Thymus (tissue), 11 donors: ENCODE data around the gene MAP6. TPM values are rescaled to one million over a fixed set of nuclear protein-coding genes. Genes with fewer than 3 reads are reported as not detected.

Experiments
- DNase-seq, 9 donors: peaks; one replicate each; pipeline ENCODE4 v3.0.0-alpha.2; 2013; ENCODE audit warnings: low spot score in 9 of 9, low read depth in 6 of 9, missing footprints in 1 of 9
- H3K27ac ChIP-seq, 2 donors: one replicate each; pipeline ENCODE4 v1.5.1; 2013; ENCODE audit warnings: control low read depth in 1 of 2, low read depth in 1 of 2, low read length in 1 of 2, mild to moderate bottlenecking in 1 of 2, moderate library complexity in 1 of 2
- H3K27me3 ChIP-seq, 2 donors: one replicate each; pipeline ENCODE4 v1.5.1; 2013; ENCODE audit warnings: low read length in 1 of 2; ENCODE audit not compliant: control insufficient read depth in 2 of 2, insufficient read depth in 1 of 2
- H3K36me3 ChIP-seq, 2 donors: one replicate each; pipeline ENCODE4 v1.5.1; 2013; ENCODE audit warnings: low read length in 1 of 2, mild to moderate bottlenecking in 1 of 2, moderate library complexity in 1 of 2; ENCODE audit not compliant: control insufficient read depth in 2 of 2, insufficient read depth in 2 of 2
- H3K4me1 ChIP-seq, 2 donors: one replicate each; pipeline ENCODE4 v1.5.1; 2013; ENCODE audit warnings: low read length in 2 of 2; ENCODE audit not compliant: control insufficient read depth in 2 of 2, insufficient read depth in 2 of 2
- H3K4me3 ChIP-seq, 2 donors: one replicate each; pipeline ENCODE4 v1.5.1; 2013; ENCODE audit warnings: low read length in 2 of 2, control low read depth in 1 of 2, mild to moderate bottlenecking in 1 of 2
- H3K9me3 ChIP-seq, 2 donors: one replicate each; pipeline ENCODE4 v1.5.1; 2013; ENCODE audit warnings: low read length in 1 of 2, mild to moderate bottlenecking in 1 of 2; ENCODE audit not compliant: control insufficient read depth in 2 of 2, insufficient read depth in 1 of 2
- WGBS: extraction: QIAGEN DNeasy Blood & Tissue Kit; methylation state at CpG from one replicate; pipeline ENCODE4 v1.1.7; 2013; 5-methylcytosine and 5-hydroxymethylcytosine counted together
- polyA plus RNA-seq: library from polyadenylated mRNA; stranded (reverse); fragments of 200-250 nt; gene quantifications from one replicate; pipeline ENCODE4 v1.2.3, GENCODE V29; 2013
- total RNA-seq: library from RNA; stranded (reverse); fragments of 120-200 nt; gene quantifications from one replicate; pipeline ENCODE4 v1.2.4, GENCODE V29; 2013
- donor health status: healthy.

Gene MAP6
- total and polyA plus RNA-seq, 2 donors, result 1.3 TPM

GRCh38 chr11:75565916-75566762 lies 102.7 kb downstream of the MAP6 start:
- peaks cover 0 to 4% of the 10 kb centered on the region in 2 donors for H3K27me3 ChIP-seq
- peaks cover 17 to 32% of the 10 kb centered on the region in 2 donors for H3K36me3 ChIP-seq
- H3K4me1 ChIP-seq, result peaks cover 5 to 38% of the 10 kb centered on the region in 2 donors
- H3K4me3 ChIP-seq, result no peak overlapping the region
- H3K9me3 ChIP-seq, result no peaks in the 10 kb centered on the region
- WGBS, result 85% methylated on average over 43 of the region's 43 CpGs
- peak in 2 of 9 donors; percentile 40 to 52 for DNase-seq
- peak overlapping the region in 1 of 2 donors; percentile 32 for H3K27ac ChIP-seq

DNA sequence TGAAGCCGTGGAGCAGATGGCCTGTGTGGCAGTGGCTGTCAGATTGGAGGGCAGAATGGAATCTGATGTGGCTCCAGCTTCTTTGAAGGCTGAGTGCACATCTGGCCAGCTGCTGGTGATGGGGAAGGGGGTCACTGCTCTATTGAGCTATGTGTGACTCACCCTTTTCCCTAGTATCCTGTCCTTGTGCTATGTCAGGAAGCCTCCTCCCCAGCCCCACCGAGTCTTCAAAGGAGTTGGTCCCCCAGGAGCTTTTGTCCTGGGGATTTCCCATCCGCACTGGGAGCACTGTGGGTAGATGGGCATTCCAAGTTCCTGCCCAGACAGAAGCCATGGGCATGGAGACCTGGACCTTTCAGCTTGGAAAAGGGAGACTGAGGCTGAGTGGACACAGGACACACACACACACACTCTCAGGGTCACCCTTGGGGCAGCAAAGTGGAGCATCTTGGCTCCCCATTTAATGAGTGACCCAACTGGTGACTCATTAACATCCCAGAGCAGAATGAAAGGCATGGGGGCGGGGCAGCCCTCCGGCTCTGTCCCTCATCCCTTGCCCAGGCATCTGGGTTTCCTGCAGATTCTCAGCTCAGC lies 103.5 kb downstream of the MAP6 start:
- Histone ChIP-seq H3K4me3 (no peak overlapping the region), H3K27ac (peak overlapping the region in 1 of 2 donors; percentile 26), H3K9me3 (no peaks in the 10 kb centered on the region), H3K4me1 (peaks cover 5 to 41% of the 10 kb centered on the region in 2 donors), H3K36me3 (peaks cover 11 to 28% of the 10 kb centered on the region in 2 donors), H3K27me3 (peaks cover 0 to 4% of the 10 kb centered on the region in 2 donors)
- no peak for DNase-seq
- WGBS, result 97% methylated on average over 5 of the region's 5 CpGs

- Histone ChIP-seq H3K36me3 (peaks cover 4 to 20% of the 10 kb centered on the region in 2 donors), H3K27me3 (peaks cover 0 to 4% of the 10 kb centered on the region in 2 donors), H3K9me3 (no peaks in the 10 kb centered on the region), H3K4me3 (peak overlapping the region in 1 of 2 donors; percentile 93), H3K4me1 (peaks cover 5 to 50% of the 10 kb centered on the region in 2 donors), H3K27ac (peak overlapping the region; percentile 50 to 90)
- 87% methylated on average over 9 of the region's 9 CpGs for WGBS
- DNase-seq, result no peak
Measured at GRCh38 chr11:75563978-75564552, 104.8 kb downstream of the MAP6 start.

- Histone ChIP-seq H3K9me3 (no peaks in the 10 kb centered on the region), H3K36me3 (peaks cover 0 to 16% of the 10 kb centered on the region in 2 donors), H3K4me3 (peak overlapping the region in 1 of 2 donors; percentile 93), H3K4me1 (peaks cover 5 to 55% of the 10 kb centered on the region in 2 donors), H3K27me3 (peaks cover 0 to 4% of the 10 kb centered on the region in 2 donors), H3K27ac (peak overlapping the region; percentile 50 to 90)
- 75% methylated on average over 5 of the region's 5 CpGs for WGBS
- no peak for DNase-seq
Measured at GRCh38 chr11:75563501-75563977, 105.3 kb downstream of the MAP6 start.

DNA sequence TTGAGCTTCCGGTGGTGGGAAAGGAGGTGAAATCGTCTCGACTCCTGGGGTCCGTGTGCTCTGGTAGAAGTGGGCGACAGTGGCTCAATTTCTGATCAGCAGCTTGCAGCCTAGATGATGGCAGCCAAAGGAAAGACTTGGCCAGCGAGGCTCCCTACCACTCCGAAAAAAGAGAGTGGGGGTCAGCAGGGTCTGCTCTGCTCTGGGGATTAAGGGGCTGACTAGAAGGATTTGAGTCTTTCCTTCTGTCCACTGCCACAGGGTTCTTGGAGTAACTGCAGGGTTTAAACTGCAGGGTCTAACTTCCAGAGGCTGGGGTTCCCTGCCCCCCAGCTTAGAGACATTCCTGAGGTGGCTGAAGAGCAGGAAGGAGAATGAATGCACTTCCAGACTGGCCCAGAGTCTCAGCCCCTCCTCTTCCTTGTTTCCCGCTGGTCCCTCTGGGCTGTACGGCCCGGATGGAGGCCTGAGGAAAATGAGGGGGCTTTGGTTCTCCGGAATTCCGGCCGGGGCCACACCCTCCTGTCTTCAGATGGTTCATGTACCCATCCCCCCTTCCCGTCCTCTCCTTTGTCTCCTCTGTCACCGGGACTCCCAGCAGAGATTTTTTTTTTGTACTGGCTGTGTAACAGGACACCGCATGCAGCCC lies 105.9 kb downstream of the MAP6 start:
- 30% methylated on average over 16 of the region's 16 CpGs for WGBS
- DNase-seq, result peak in 1 of 9 donors; percentile 15
- Histone ChIP-seq H3K4me1 (peaks cover 5 to 56% of the 10 kb centered on the region in 2 donors), H3K9me3 (no peaks in the 10 kb centered on the region), H3K27ac (peak overlapping the region; percentile 57 to 90), H3K36me3 (peaks cover 0 to 11% of the 10 kb centered on the region in 2 donors), H3K4me3 (peak overlapping the region; percentile 85 to 93), H3K27me3 (peaks cover 0 to 4% of the 10 kb centered on the region in 2 donors)

DNA sequence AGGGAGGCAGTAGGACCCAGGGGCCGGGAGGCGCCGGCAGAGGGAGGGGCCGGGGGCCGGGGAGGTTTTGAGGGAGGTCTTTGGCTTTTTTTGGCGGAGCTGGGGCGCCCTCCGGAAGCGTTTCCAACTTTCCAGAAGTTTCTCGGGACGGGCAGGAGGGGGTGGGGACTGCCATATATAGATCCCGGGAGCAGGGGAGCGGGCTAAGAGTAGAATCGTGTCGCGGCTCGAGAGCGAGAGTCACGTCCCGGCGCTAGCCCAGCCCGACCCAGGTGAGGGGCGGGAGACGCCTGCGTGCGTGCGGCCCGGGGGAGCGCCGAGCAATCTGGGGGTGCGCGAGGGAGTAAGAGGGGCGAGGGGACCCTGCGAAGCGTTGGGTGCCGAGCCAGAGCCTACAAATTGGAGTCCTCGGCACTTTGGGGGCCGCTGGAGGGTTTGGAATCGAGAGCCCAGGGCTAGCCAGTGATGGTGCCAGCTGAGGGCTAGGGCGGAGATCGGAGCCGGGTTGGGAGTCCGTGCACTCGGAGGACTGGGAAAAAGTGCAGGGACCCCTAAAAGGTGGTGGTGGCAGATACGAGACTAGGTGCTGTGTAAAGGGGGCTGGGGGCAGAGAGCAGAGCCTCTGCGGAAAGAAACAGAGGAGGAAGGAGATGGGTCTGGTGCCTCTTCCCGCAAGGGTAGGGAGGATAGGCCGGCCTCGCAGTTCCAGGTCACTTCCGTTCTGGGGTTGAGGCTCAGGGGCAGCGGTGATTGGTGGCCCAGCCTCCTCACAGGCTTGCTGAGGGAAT lies 106.6 kb downstream of the MAP6 start, which contains the start of gene SERPINH1:
Gene SERPINH1 (plus strand): TSS at position 206 of the 788 bp plus-strand sequence. CDS start 4,097 bp downstream, outside the sequence.
- H3K36me3 ChIP-seq, result peaks cover 0 to 6% of the 10 kb centered on the region in 2 donors
- peaks cover 0 to 4% of the 10 kb centered on the region in 2 donors for H3K27me3 ChIP-seq
- H3K4me1 ChIP-seq, result peaks cover 5 to 63% of the 10 kb centered on the region in 2 donors
- peak in 6 of 9 donors; percentile 46 to 76 (median 58) for DNase-seq
- H3K4me3 ChIP-seq, result peak within 1 kb of the TSS; percentile 85 to 93
- peak within 1 kb of the TSS; percentile 90 for H3K27ac ChIP-seq
- H3K9me3 ChIP-seq, result no peaks in the 10 kb centered on the region
- WGBS, result under 1% methylated on average over 51 of the region's 51 CpGs

- Histone ChIP-seq H3K4me1 (peaks cover 5 to 67% of the 10 kb centered on the region in 2 donors), H3K9me3 (no peaks in the 10 kb centered on the region), H3K4me3 (peak overlapping the region; percentile 85 to 93), H3K27me3 (peaks cover 0 to 4% of the 10 kb centered on the region in 2 donors), H3K36me3 (peaks cover 0 to under 1% of the 10 kb centered on the region in 2 donors), H3K27ac (peak overlapping the region in 1 of 2 donors; percentile 23)
- 17% methylated on average over 21 of the region's 21 CpGs for WGBS
- DNase-seq, result no peak
Measured at GRCh38 chr11:75561426-75562047, 107.3 kb downstream of the MAP6 start.
